ENCODE results near the gene SEMA4B. TPM values are rescaled to one million over a fixed set of nuclear protein-coding genes. Genes with fewer than 3 reads are reported as not detected.

SEMA4B gene
- total and polyA plus RNA-seq, 9 of the 15 experiments (the other 6 are each of a cell fraction or from before 2014, with no cell fraction given), result 1.3 to 33.6 (median 11.0) TPM

- TF ChIP-seq GABPA (tag; conservative IDR thresholded peaks at IDR 0.05; ENCODE audit: low read depth), result peak; percentile 98
- TF ChIP-seq POLR2AphosphoS2 (IDR thresholded peaks at IDR 0.05; ENCODE audit: low read length), result peak; percentile 84; the same call in 1 of the 2 replicates
- TF ChIP-seq MNT (conservative IDR thresholded peaks at IDR 0.05), result peak; percentile 93 to 97
- peak; percentile 87; the same call in 1 of the 2 replicates for TF ChIP-seq MTA3 (IDR thresholded peaks at IDR 0.05; ENCODE audit: borderline replicate concordance)
- TF ChIP-seq, protein P1, sequence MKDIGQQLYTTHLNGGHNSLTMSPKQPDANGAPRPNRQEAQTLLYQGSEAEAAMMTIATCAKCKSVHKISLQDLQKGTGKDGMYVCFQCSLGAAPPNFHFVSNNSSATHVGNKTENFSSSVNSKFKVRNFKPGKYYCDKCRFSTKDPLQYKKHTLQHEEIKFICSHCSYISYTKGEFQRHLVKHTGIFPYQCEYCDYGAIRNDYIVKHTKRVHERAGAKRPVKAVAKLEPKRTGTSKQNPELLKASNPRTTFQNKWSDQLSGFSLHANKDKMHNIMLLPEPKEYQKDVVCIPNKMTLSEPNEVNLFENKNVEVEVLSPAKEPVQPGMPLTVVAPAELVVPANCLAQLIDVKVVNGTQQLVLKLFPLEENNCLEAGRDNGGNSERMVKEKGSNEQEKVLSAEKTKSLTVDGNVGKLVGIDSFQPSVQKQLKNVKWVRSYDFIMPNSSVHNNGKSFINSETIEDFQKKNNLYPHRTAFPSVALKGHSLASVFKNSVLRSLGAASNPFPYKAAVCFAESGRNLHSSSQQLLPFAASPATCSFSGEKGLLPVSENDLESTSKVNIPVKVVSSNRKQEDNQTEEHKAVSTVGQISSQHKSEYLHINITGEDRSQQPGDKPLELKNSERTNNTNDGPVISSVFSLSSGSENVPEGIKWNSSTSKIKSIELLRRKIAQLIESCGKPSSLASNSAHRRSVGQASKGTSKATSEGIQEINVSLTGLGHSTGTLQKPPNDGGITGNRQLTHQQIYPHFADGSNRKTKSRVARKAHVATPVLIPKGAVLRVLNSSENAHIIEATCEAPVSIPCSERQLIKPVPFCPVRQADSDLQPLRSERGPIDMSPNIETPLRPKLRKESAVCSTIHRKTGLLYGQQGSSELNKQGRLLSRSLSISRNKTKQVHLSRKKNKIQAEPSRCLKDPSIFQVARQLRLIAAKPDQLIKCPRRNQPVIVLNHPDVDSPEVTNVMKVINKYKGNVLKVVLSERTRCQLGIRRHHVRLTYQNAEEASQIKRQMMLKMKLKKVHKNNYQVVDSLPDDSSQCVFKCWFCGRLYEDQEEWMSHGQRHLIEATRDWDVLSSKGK (CRISPR knock-in tag; IDR thresholded peaks at IDR 0.05), result no peak
- no peak for TF ChIP-seq RBM34 (IDR thresholded peaks at IDR 0.05; ENCODE audit: borderline replicate concordance, insufficient read depth, low read length)
- TF ChIP-seq ILK (tag; IDR thresholded peaks at IDR 0.05; ENCODE audit: borderline replicate concordance, low read depth), result no peak
- TF ChIP-seq, protein P2, sequence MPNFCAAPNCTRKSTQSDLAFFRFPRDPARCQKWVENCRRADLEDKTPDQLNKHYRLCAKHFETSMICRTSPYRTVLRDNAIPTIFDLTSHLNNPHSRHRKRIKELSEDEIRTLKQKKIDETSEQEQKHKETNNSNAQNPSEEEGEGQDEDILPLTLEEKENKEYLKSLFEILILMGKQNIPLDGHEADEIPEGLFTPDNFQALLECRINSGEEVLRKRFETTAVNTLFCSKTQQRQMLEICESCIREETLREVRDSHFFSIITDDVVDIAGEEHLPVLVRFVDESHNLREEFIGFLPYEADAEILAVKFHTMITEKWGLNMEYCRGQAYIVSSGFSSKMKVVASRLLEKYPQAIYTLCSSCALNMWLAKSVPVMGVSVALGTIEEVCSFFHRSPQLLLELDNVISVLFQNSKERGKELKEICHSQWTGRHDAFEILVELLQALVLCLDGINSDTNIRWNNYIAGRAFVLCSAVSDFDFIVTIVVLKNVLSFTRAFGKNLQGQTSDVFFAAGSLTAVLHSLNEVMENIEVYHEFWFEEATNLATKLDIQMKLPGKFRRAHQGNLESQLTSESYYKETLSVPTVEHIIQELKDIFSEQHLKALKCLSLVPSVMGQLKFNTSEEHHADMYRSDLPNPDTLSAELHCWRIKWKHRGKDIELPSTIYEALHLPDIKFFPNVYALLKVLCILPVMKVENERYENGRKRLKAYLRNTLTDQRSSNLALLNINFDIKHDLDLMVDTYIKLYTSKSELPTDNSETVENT (CRISPR knock-in tag; IDR thresholded peaks at IDR 0.05), result peak; percentile 68
- TF ChIP-seq GTF2E2 (tag; IDR thresholded peaks at IDR 0.05), result peak; percentile 97
- TF ChIP-seq ATF4 (CRISPR knock-in tag; IDR thresholded peaks at IDR 0.05), result no peak
- TF ChIP-seq NRF1 (conservative IDR thresholded peaks at IDR 0.05 in 1 of 2, IDR thresholded peaks at IDR 0.05 in 1 of 2), result peak; percentile 78 to 80
- TF ChIP-seq ILF3 (IDR thresholded peaks at IDR 0.05; ENCODE audit: borderline replicate concordance), result no peak
Observed at GRCh38 chr15:90265271-90266060, 64.3 kb downstream of the SEMA4B start, which contains the start of gene NGRN (continued).
